Endometrial microvascular endothelial cells (primary cell): ENCODE data around the gene GRM4. TPM values are rescaled to one million over a fixed set of nuclear protein-coding genes. Genes with fewer than 3 reads are reported as not detected.

ENCODE experiments used
- in situ Hi-C: cut with HindIII; loops from 2 replicates; pipeline ENCODE4 v1.10.0; 2017; ENCODE audit warnings: low sequenced_read_pairs, low pct_unique_long_range_greater_than_20kb; ENCODE audit errors: inconsistent ontology term
- total RNA-seq: library from RNA; depleted of rRNA; stranded (reverse); fragments of >200 nt; gene quantifications from one replicate; pipeline ENCODE4 v1.2.3, GENCODE V29; 2015; ENCODE audit errors: inconsistent ontology term

The GRM4 gene
- total RNA-seq, 1 donor from 2014 or later, result not detected

GRCh38 chr6:34120953-34121675 lies 24.8 kb downstream of the GRM4 start:
- in situ Hi-C loops, result no loop called here

- in situ Hi-C loops, result no loop called here
These were observed 30.0 kb downstream of the GRM4 start for GRCh38 chr6:34115915-34116314.

- in situ Hi-C loops, result no loop called here
These were observed 30.5 kb downstream of the GRM4 start for GRCh38 chr6:34115403-34115795.

GRCh38 chr6:34114695-34115402 lies 31.0 kb downstream of the GRM4 start:
- in situ Hi-C loops, result no loop called here

- in situ Hi-C loops, result no loop called here
These were observed 32.4 kb downstream of the GRM4 start for GRCh38 chr6:34113532-34113931.

GRCh38 chr6:34112126-34112525 lies 33.8 kb downstream of the GRM4 start:
- in situ Hi-C loops, result no loop called here

- in situ Hi-C loops, result no loop called here
These were observed 35.3 kb downstream of the GRM4 start for GRCh38 chr6:34110610-34111009.

- in situ Hi-C loops, result no loop called here
These were observed 37.7 kb downstream of the GRM4 start for GRCh38 chr6:34108176-34108575.

GRCh38 chr6:34106900-34107299 lies 39.0 kb downstream of the GRM4 start:
- in situ Hi-C loops, result no loop called here

GRCh38 chr6:34106421-34106820 lies 39.5 kb downstream of the GRM4 start:
- in situ Hi-C loops, result no loop called here

- in situ Hi-C loops, result no loop called here
These were observed 41.3 kb downstream of the GRM4 start for GRCh38 chr6:34104628-34105027.

GRCh38 chr6:34104186-34104585 lies 41.7 kb downstream of the GRM4 start:
- in situ Hi-C loops, result no loop called here

- in situ Hi-C loops, result no loop called here
These were observed 42.6 kb downstream of the GRM4 start for GRCh38 chr6:34103321-34103720.

- in situ Hi-C loops, result no loop called here
These were observed 43.2 kb downstream of the GRM4 start for GRCh38 chr6:34102696-34103095.

GRCh38 chr6:34102099-34102656 lies 43.7 kb downstream of the GRM4 start:
- in situ Hi-C loops, result no loop called here

- in situ Hi-C loops, result no loop called here
These were observed 45.1 kb downstream of the GRM4 start for GRCh38 chr6:34100788-34101187.

- in situ Hi-C loops, result no loop called here
These were observed 46.0 kb downstream of the GRM4 start for GRCh38 chr6:34099878-34100277.

- in situ Hi-C loops, result no loop called here
These were observed 47.6 kb downstream of the GRM4 start for GRCh38 chr6:34098045-34098936.

GRCh38 chr6:34096814-34097213 lies 49.1 kb downstream of the GRM4 start:
- in situ Hi-C loops, result no loop called here
